ENCODE results near the gene PTPRN. TPM values are rescaled to one million over a fixed set of nuclear protein-coding genes. Genes with fewer than 3 reads are reported as not detected.

Gene PTPRN
- total and polyA plus RNA-seq, 10 of the 15 experiments (the other 5 are each of a cell fraction or from before 2014, with no cell fraction given), result 0.28 to 0.69 TPM; not detected in 8

DNA sequence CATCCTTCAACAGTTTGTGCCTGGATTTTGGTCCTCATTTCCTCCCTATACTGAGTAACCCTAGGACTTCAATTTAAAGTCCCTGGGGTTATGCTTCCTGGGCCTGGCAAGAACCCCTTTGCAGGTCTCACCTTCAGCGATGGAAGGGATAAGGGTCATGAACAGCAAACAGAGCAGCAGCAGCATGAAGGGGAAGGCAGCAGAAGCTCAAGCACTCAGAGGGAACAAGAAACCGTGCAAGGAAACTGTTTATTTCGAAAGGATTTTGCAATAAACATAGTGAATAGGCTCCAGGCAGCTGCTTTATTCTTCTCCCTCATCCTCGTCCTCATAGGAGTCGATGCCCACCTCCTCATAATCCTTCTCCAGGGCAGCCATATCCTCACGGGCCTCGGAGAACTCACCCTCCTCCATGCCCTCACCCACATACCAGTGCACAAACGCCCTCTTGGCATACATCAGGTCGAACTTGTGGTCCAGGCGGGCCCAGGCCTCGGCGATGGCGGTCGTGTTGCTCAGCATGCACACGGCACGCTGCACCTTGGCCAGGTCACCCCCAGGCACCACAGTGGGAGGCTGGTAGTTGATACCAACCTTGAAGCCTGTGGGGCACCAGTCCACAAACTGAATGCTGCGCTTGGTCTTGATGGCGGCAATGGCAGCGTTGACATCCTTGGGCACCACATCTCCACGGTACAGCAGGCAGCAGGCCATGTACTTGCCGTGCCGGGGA lies 59.0 kb downstream of the PTPRN start:
- Histone ChIP-seq H3K79me2 (ENCODE audit: control insufficient read depth, insufficient read depth, low read length) (peaks cover 60% of the 10 kb centered on the region), H3K9ac (ENCODE audit: control insufficient read depth, insufficient read depth, low read length) (peak overlapping the region; percentile 13; the same call in 1 of the 2 replicates), H2AFZ (ENCODE audit: control insufficient read depth, low read depth, low read length) (no peak overlapping the region), H3K27me3 (replicated peaks in 1 of 2; ENCODE audit: control insufficient read depth in 2 of 2, insufficient read depth in 2 of 2, low read length in 1 of 2) (no peaks in the 10 kb centered on the region), H3K4me1 (ENCODE audit: control insufficient read depth, insufficient read depth, low read length) (peaks cover 48% of the 10 kb centered on the region), H3K4me2 (ENCODE audit: control insufficient read depth, insufficient read depth) (peak overlapping the region; percentile 9), H3K36me3 (ENCODE audit: control insufficient read depth in 2 of 2, insufficient read depth in 2 of 2, low read length in 1 of 2) (peaks cover 12 to 19% of the 10 kb centered on the region in 2 experiments), H3K4me3 (peak overlapping the region; percentile 35; the same call in 1 of the 2 replicates), H4K20me1 (ENCODE audit: control insufficient read depth, insufficient read depth) (0 out of 2 replicates have a peak, but pooled peaks cover 4% of the 10 kb centered on the region), H3K9me3 (replicated peaks; ENCODE audit: control insufficient read depth, insufficient read depth, low read length) (no peaks in the 10 kb centered on the region), H3K27ac (ENCODE audit: control insufficient read depth, insufficient read depth) (peak overlapping the region; percentile 58)
- no TSS peak for BruUV-seq (replicated peaks)
- no peak for DNase-seq (ENCODE audit: low read depth, low spot score)
- no peak for FAIRE-seq
- SMC1A ChIA-PET (ENCODE audit: uncharacterized antibody, unreplicated experiment), result interaction anchor here (1.0 to 8.6 kb wide), 13 partner anchors 10 to 355 kb away, joined by 3 to 98 read pairs (median 9); partner anchors contain the start of genes ANKZF1, ATG9A, CNPPD1 and DNAJB2
- intact Hi-C loops (cut with micrococcal nuclease; ENCODE audit: unreplicated experiment), result no loop called here
- POLR2A ChIA-PET, result interaction anchor here (0.8 to 9.0 kb wide), 10 partner anchors 12 to 356 kb away, joined by 3 to 160 read pairs (median 8); partner anchors contain the start of genes ANKZF1, ATG9A, CNPPD1 and DNAJB2
- no peak for ATAC-seq
- in situ Hi-C loops (cut with MboI), result no loop called here
- RAD21 ChIA-PET (ENCODE audit: unreplicated experiment), result interaction anchor here (1.0 to 5.1 kb wide), 13 partner anchors 11 to 138 kb away, joined by 3 to 53 read pairs (median 9); partner anchors contain the start of genes ANKZF1, ATG9A, CNPPD1 and DNAJB2
- TF ChIP-seq, protein P1, sequence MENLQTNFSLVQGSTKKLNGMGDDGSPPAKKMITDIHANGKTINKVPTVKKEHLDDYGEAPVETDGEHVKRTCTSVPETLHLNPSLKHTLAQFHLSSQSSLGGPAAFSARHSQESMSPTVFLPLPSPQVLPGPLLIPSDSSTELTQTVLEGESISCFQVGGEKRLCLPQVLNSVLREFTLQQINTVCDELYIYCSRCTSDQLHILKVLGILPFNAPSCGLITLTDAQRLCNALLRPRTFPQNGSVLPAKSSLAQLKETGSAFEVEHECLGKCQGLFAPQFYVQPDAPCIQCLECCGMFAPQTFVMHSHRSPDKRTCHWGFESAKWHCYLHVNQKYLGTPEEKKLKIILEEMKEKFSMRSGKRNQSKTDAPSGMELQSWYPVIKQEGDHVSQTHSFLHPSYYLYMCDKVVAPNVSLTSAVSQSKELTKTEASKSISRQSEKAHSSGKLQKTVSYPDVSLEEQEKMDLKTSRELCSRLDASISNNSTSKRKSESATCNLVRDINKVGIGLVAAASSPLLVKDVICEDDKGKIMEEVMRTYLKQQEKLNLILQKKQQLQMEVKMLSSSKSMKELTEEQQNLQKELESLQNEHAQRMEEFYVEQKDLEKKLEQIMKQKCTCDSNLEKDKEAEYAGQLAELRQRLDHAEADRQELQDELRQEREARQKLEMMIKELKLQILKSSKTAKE (IDR thresholded peaks at IDR 0.05; ENCODE audit: low read depth, poor library complexity, severe bottlenecking), result no peak
- peak; percentile 47; the same call in 1 of the 2 replicates for TF ChIP-seq POLR2A (IDR thresholded peaks at IDR 0.05; ENCODE audit: low read depth, low read length)
- TF ChIP-seq, protein P2, sequence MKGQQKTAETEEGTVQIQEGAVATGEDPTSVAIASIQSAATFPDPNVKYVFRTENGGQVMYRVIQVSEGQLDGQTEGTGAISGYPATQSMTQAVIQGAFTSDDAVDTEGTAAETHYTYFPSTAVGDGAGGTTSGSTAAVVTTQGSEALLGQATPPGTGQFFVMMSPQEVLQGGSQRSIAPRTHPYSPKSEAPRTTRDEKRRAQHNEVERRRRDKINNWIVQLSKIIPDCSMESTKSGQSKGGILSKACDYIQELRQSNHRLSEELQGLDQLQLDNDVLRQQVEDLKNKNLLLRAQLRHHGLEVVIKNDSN (IDR thresholded peaks at IDR 0.05; ENCODE audit: borderline replicate concordance, extremely low read length, insufficient read depth, low read depth, low read length), result no peak
- WGBS (ENCODE audit: insufficient coverage, insufficient replicate concordance, low lambda C conversion rate, missing lambda C conversion rate), result 76% methylated on average over 22 of the region's 22 CpGs
- CTCF ChIA-PET, result interaction anchor here (0.9 to 5.5 kb wide), 9 partner anchors 11 to 101 kb away, joined by 3 to 69 read pairs (median 6); partner anchors contain the start of genes ANKZF1, ATG9A, DNAJB2 and SLC23A3

Data from GM12878 (cell line).